HL-60/S4 (cell line): ENCODE results near the gene DRC7.

Experiments used
- in situ Hi-C: fragments of 300-500 bp; cut with MboI; formaldehyde crosslinking; loops from 2 replicates; pipeline ENCODE4 v1.14.3; 2022; ENCODE audit warnings: low sequenced_read_pairs

Gene DRC7

DNA sequence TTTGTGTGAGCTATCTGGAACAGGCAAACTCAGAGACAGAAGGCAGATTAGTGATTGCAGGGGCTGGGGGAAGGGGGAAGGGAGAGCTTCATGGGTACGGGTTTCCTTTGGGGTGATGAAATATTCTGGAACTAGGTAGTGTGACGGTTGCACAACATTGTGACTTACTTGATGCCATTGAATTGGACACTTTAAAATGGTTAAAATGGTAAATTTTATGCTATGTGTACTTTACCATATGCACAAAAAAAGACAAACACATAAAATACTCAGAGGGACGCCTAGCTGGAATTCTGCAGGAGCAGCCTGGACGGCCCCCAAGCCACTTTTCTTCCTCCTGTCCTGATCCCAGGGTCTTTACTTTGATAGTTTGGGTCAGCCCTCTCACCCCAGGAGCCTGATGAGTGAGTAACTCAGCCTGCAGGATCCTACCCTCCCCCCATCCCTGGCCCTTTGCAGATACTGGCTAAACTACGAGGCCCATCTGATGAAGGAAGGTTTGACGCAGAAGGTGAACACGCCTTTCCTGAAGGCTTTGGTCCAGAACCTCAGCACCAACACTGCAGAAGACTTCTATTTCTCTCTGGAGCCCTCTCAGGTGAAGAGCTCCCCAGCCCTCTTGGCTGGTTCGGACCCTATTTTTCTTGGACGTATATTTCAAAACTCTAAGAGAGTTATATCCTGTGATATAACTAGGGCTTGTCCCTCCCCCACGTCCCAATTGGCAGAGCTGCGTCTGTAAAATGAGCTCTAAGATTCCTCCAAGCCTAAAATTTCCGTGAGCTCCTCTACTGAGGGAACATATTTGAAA lies 18.7 kb upstream of the DRC7 start:
- in situ Hi-C loops: no loop called here

DNA sequence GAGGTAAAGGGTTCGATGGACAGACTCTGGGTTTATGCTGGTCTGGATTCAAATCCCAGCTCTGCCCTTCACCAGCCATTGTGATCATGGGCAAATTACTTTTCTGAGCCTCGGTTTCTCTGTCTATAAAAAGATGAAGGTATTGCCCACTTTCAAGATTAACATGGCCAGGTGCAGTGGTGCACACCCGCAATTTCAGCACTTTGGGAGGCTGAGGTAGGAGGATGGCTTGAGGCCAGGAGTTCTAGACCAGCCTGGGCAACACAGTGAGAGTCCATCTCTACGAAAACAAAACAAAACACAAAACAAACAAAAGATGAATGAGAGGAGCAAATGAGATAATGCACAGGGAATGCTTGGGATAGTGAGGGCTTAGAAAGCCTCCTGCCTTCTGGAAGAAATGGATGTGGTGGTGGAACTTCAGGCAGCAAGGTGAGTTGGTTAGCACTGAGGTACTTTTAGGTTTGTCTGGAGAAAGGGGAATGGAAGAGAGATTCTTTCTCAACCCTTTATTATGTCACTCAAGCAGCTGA lies 18.0 kb upstream of the DRC7 start:
- in situ Hi-C loops: no loop called here

DNA sequence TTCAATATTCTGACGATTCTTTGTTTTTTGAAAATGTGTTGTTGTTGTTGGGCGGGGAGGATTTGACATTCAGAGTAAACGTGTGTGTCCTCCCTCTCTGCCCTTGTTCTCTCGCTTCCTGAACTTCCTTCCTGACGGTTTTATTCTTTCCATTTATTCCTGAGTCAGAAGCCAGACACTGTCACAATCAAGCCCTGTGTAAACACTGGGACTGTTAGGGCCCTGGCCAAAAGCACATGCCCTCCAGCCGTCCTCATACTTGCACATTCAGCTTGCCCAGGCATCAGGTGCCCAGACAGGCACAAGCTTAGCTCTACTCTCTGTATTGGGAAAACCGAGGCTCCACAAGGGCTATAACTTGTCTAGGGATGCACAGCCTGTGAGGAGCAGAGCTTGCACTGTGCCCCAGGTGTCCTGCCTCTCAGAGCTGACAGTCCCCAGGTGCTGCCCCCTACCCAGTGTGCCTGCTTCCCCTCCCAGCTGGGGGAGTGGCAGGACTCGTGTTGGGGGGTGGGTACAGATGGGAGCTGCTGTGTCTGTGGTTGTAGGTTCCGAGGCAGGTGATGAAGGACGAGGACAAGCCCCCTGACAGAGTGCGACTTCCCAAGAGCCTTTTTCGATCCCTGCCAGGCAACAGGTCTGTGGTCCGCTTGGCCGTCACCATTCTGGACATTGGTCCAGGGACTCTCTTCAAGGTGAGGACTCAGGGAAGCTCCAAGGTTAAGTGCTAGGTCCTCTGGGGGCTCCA lies 16.8 kb upstream of the DRC7 start:
- in situ Hi-C loops: no loop called here

DNA sequence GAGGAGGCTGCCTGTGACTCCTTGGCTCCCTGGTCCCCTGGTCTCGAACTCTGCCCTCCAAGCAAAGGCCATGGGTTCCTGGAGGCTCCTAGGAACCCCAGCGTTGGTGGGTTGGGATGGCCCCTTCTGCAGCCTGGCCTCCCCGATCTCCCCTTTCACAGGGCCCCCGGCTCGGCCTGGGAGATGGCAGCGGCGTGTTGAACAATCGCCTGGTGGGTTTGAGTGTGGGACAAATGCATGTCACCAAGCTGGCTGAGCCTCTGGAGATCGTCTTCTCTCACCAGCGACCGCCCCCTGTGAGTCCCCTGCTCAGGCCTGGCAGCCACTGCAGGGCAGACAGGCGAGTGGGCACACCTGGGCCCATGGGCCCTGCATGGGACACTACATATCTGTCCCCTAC lies 15.6 kb upstream of the DRC7 start:
- in situ Hi-C loops: no loop called here

- in situ Hi-C loops: no loop called here
Measured at GRCh38 chr16:57679767-57680482, 14.7 kb upstream of the DRC7 start.

- in situ Hi-C loops: no loop called here
Measured at GRCh38 chr16:57680842-57681375, 13.7 kb upstream of the DRC7 start.

DNA sequence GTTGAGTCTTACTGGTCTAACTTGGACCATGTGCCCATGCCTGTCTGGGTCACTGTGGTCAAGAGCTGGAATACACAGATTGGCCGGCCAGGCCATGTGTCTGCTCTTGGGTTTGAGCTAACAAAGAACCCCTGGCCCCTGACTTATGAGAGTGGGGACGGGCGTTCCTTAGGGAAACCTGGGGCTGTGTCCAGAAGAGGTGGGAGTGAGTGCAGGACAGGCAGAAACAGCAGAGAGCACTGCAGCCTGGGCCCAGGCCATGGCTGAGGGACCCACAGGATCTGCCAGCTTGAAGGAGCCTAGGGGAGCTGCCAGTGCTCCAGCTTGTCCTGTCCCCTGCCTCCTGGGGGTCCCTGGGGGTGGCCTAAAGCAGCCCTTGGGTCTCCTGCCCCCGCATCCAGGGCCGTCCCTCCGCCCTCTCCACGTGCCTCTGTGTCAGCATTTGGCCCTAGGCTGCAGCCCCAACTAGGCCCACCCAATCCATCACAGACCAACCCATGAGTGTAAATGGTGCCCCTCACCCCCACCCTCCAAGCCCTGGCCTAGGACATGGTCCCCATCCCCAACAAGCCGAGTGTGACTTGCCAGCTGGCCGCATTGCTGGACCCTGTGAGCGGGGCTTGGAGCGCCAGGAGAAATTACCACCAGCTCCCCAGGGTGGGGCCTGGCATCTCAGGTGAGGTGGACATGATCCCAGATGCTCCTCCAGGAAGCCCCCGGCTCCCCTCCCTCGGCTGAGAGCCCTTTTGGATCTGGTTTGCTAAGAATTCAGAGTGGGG lies 12.5 kb upstream of the DRC7 start:
- in situ Hi-C loops: no loop called here

GRCh38 chr16:57682809-57683635 lies 11.6 kb upstream of the DRC7 start:
- in situ Hi-C loops: no loop called here

DNA sequence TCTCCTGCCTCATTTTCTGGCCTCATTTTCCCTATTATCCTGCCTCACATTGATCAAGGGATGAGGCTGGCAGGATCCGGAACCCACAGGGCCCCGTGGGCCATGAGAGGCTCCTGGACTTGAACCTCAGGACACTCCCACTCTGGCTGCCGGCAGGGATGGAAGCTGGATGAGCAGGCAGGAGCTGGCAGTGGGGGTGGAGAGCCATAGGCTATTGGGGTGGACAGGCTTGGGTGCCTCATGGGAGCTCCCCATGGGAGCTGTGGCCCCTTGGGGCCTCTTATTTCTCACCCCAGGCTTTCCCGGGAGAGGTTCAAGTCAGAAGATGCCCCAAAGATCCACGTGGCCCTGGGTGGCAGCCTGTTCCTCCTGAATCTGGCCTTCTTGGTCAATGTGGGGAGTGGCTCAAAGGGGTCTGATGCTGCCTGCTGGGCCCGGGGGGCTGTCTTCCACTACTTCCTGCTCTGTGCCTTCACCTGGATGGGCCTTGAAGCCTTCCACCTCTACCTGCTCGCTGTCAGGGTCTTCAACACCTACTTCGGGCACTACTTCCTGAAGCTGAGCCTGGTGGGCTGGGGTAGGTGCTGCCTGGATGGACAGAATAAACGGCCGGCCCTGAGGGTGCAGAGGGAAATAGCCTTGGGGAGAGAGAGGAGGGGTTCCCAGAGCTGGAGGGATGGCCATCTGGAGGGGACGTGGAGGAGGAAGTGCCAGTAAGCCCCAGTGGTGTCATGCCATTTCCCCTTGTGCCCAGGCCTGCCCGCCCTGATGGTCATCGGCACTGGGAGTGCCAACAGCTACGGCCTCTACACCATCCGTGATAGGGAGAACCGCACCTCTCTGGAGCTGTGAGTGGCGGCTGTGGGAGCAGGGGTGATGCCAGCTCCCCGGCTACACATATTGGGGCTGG lies 10.7 kb upstream of the DRC7 start:
- in situ Hi-C loops: no loop called here

GRCh38 chr16:57684626-57685358 lies 9.8 kb upstream of the DRC7 start:
- in situ Hi-C loops: no loop called here

DNA sequence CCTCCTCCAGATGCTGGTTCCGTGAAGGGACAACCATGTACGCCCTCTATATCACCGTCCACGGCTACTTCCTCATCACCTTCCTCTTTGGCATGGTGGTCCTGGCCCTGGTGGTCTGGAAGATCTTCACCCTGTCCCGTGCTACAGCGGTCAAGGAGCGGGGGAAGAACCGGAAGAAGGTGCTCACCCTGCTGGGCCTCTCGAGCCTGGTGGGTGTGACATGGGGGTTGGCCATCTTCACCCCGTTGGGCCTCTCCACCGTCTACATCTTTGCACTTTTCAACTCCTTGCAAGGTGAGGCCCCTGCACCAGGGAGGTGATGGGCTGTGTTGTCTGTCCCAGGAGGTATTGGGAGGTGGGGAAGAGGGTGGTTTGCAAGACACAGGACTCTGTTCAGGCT lies 9.0 kb upstream of the DRC7 start:
- in situ Hi-C loops: no loop called here

GRCh38 chr16:57686577-57686976 lies 8.0 kb upstream of the DRC7 start:
- in situ Hi-C loops: no loop called here

- in situ Hi-C loops: no loop called here
Measured at GRCh38 chr16:57687363-57687929, 7.2 kb upstream of the DRC7 start.

GRCh38 chr16:57688487-57688986 lies 6.1 kb upstream of the DRC7 start:
- in situ Hi-C loops: no loop called here

- in situ Hi-C loops: no loop called here
Measured at GRCh38 chr16:57688987-57689761, 5.4 kb upstream of the DRC7 start.

DNA sequence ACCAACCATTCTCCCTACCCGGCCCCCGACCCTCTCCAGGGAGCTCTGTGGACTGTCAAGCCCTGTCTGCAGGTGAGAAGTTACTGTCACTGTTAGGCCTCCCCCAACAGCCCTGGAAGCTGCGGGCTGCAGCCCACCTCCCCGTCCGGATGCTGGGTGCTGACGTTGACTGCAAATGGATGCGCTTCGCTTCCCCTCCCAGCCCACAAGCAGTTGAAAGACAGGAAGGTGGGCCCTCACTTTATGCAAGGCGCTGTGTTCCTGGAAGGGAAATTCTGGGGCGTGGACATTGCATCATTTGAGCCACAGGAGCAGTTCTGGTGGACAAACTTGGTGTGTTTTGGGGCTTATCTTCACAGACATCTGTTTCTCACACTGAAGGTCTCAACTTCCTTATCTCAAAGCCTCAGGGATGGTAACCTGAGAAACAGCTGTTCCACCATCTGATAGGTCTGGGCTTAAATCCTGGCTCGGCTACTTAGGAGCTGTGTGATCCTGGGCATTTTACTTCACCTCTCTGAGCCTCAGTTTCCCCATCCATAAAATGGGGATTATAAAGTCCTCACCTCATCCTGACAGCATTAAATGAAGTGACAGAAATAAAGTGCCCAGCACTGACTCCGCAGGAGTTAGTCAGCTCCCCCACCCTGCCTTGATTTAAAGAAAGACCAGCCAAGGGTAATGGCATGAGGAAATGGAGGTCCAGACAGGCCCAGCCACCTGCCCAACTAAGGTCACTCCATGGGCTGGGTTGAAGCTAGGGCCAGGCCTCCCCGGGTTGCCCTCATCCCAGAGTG lies 4.6 kb upstream of the DRC7 start:
- in situ Hi-C loops: no loop called here
